Kidney (tissue), 14 donors: Measurements from ENCODE around the gene PARP8. TPM values are rescaled to one million over a fixed set of nuclear protein-coding genes. Genes with fewer than 3 reads are reported as not detected.

Experiments used
- DNase-seq, 5 donors: peaks; one replicate each; pipeline ENCODE4 v3.0.0-alpha.2; 2013 to 2020
- FAIRE-seq: peaks from 2 replicates; lab custom pipeline; 2012; peaks lifted over from hg19 to GRCh38; lab: Jason Lieb, UNC
- H3K27ac ChIP-seq, 2 donors: one replicate each; pipeline ENCODE4 v1.7.0; 2013; ENCODE audit warnings: low read depth in 2 of 2, low read length in 2 of 2, inconsistent platforms in 1 of 2
- H3K27me3 ChIP-seq: one replicate; pipeline ENCODE4 v1.7.1; 2013; ENCODE audit warnings: low read length, inconsistent platforms; ENCODE audit not compliant: control insufficient read depth, insufficient read depth
- H3K36me3 ChIP-seq, 3 donors: one replicate each; pipeline versions ENCODE4 v1.7.0 to v1.7.1; 2013; ENCODE audit warnings: low read length in 3 of 3, control low read depth in 1 of 3, inconsistent platforms in 1 of 3; ENCODE audit not compliant: insufficient read depth in 3 of 3, control insufficient read depth in 2 of 3
- H3K4me1 ChIP-seq, 3 donors: one replicate each; pipeline versions ENCODE4 v1.7.0 to v1.7.1; 2013; ENCODE audit warnings: low read length in 3 of 3, inconsistent platforms in 1 of 3, low read depth in 1 of 3; ENCODE audit not compliant: control insufficient read depth in 2 of 3, insufficient read depth in 2 of 3
- H3K4me3 ChIP-seq, 3 donors: one replicate each; pipeline versions ENCODE4 v1.7.0 to v1.8.1; 2013; ENCODE audit warnings: low read length in 3 of 3, control low read depth in 1 of 3, inconsistent platforms in 1 of 3
- H3K9ac ChIP-seq, 3 donors: one replicate each; pipeline versions ENCODE4 v1.7.0 to v1.7.1; 2013; ENCODE audit warnings: low read length in 3 of 3, control low read depth in 1 of 3, inconsistent platforms in 1 of 3
- H3K9me3 ChIP-seq, 3 donors: one replicate each; pipeline versions ENCODE4 v1.7.0 to v1.7.1; 2013; ENCODE audit warnings: low read length in 3 of 3, control low read depth in 1 of 3, inconsistent platforms in 1 of 3; ENCODE audit not compliant: control insufficient read depth in 2 of 3, insufficient read depth in 1 of 3
- intact Hi-C: fragments of 100-400 bp; cut with DNase I; formaldehyde crosslinking; loops from one replicate; pipeline ENCODE4 v1.11.1; 2022
- polyA plus RNA-seq: library from polyadenylated mRNA; stranded (reverse); fragments of 350-450 nt; fragmentation: Illumina TruSeq; extraction: RNeasy Lipid Tissue Mini Kit (QIAGEN cat#74804); gene quantifications from one replicate; pipeline ENCODE4 v1.2.3, GENCODE V29; 2014; ENCODE audit warnings: low read depth, low replicate concordance; ENCODE audit not compliant: insufficient read depth
- total RNA-seq: library from RNA; stranded (reverse); fragmentation: NEBNext Ultra II Directional; extraction: Animal tissue kit (Norgen Biotek cat#: 25700); gene quantifications from one replicate; pipeline ENCODE4 v1.2.1, GENCODE V29; 2021
- TF ChIP-seq, protein P1 (sequence below): IDR thresholded peaks from 3 replicates; pipeline ENCODE4 v1.5.1; 2012; ENCODE audit warnings: mild to moderate bottlenecking, moderate library complexity, borderline replicate concordance; ENCODE audit not compliant: insufficient read depth; ENCODE audit errors: extremely low read depth
- donor health status: control.
- donor health status: control.
- donor health status: control.
- donor health status: control.
- donor health status: control.
- donor health status: DM: yes; HTN: yes; CAD: no.
- donor health status: Normal renal cell carcinoma (clear cell type).

PARP8 gene
- total and polyA plus RNA-seq, 2 donors from 2014 or later, result 3.4 to 42.5 TPM

DNA sequence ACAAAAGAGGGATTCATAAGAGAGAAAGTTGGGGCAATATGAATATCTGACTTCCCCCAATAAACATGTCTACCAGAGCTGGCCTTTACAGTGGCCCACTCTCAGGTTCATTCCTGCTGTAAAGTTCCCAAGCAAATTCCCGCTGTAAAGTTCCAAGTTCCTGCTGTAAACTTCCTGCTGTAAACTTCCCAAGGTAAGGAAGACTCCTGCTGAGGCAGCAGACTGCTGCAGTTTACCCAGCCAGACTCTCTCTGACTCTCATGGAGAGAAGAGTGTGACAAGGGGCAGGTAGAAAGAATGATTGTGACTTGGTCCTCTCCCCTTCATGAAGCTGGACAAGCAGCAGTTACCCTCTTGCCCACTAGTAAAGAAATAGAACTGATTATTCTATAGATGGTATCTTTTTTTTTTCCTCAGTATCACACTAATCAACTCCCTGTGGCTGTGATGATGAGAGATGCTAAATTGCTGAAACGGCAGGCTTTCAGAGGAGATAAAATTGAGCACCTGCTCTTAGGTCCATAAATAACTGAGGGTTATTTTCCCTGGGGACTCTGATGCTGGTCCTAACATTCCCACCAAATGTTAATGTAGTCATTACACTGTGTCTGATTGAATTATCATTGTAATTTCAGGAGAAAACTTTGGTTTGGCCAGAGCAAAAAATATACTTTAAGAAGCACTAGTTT lies 220.4 kb downstream of the PARP8 start:
- intact Hi-C loops, result no loop called here
- no peak for DNase-seq
- Histone ChIP-seq H3K36me3 (no peaks in the 10 kb centered on the region), H3K27me3 (no peaks in the 10 kb centered on the region), H3K4me1 (no peaks in the 10 kb centered on the region), H3K9me3 (no peaks in the 10 kb centered on the region), H3K9ac (no peak overlapping the region), H3K27ac (no peak overlapping the region), H3K4me3 (no peak overlapping the region)
- FAIRE-seq, result no peak
- TF ChIP-seq, protein P1, sequence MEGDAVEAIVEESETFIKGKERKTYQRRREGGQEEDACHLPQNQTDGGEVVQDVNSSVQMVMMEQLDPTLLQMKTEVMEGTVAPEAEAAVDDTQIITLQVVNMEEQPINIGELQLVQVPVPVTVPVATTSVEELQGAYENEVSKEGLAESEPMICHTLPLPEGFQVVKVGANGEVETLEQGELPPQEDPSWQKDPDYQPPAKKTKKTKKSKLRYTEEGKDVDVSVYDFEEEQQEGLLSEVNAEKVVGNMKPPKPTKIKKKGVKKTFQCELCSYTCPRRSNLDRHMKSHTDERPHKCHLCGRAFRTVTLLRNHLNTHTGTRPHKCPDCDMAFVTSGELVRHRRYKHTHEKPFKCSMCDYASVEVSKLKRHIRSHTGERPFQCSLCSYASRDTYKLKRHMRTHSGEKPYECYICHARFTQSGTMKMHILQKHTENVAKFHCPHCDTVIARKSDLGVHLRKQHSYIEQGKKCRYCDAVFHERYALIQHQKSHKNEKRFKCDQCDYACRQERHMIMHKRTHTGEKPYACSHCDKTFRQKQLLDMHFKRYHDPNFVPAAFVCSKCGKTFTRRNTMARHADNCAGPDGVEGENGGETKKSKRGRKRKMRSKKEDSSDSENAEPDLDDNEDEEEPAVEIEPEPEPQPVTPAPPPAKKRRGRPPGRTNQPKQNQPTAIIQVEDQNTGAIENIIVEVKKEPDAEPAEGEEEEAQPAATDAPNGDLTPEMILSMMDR, result no peak

DNA sequence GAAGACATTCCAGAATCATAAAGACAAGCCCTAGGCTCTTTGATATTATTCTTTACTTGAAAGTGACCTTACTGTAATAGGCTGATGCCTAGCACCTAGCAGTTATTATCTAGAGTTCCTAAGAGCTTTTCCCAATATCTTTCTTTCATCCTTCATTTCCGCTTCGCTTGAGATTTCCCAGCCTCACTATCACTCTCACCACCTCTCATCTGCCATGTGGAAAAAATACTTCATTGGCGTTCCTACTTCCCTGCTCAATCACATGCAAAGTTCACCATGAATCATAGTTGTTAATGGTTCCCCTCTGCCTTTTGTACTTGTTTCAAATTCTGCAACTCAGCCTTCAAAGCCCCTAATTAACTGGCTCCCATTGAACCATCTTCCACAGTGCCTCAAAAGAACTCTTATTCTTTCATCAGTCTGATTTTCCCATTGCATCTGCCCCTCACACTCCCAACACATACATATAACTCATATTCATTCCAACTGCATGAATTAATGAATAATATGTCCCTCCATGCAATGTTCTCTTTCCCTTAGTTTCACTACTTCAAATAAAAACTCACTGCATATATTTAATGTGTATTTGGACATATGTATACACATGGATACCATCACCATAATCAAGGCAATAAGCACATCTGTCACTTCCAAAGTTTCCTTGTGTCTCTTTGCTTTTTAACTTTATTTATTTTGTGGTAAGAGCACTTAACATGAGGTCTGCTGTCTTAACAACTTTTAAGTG lies 221.6 kb downstream of the PARP8 start:
- DNase-seq, result no peak
- TF ChIP-seq, protein P1, result no peak
- H3K27ac ChIP-seq, result no peak overlapping the region
- intact Hi-C loops, result no loop called here
- H3K4me1 ChIP-seq, result no peaks in the 10 kb centered on the region
- H3K4me3 ChIP-seq, result no peak overlapping the region
- no peaks in the 10 kb centered on the region for H3K27me3 ChIP-seq
- H3K9ac ChIP-seq, result no peak overlapping the region
- no peaks in the 10 kb centered on the region for H3K36me3 ChIP-seq
- FAIRE-seq, result no peak
- H3K9me3 ChIP-seq, result no peaks in the 10 kb centered on the region

DNA sequence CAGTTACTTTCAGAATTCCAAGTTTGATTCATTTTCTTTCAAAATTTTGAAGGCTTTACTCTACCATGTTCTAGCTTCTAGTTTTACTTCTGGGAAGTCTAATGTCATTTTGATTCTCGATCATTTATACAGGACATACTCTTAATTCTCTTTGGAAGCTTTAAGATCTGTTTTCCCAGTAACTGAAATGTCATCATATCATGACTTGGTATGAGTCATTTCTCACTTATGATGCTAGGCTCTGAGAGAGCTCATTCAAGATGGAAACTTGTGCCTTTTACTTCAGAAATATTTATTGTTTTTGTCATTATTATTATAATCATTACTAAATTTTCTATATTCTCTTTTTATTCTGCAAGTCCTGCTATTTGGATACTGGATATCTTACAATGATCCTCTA lies 222.3 kb downstream of the PARP8 start:
- Histone ChIP-seq H3K9ac (no peak overlapping the region), H3K9me3 (no peaks in the 10 kb centered on the region), H3K4me3 (no peak overlapping the region), H3K27me3 (no peaks in the 10 kb centered on the region), H3K4me1 (no peaks in the 10 kb centered on the region), H3K36me3 (no peaks in the 10 kb centered on the region), H3K27ac (no peak overlapping the region)
- intact Hi-C loops, result no loop called here
- TF ChIP-seq, protein P1, result no peak
- DNase-seq (no peak), FAIRE-seq (no peak)
